Ascending aorta (tissue), 2 donors: ENCODE results near the gene GEMIN7. TPM values are rescaled to one million over a fixed set of nuclear protein-coding genes. Genes with fewer than 3 reads are reported as not detected.
A peak's percentile ranks its signal among the peaks of the same experiment; 100 is the strongest.

Experiments
- DNase-seq, 2 donors: peaks; one replicate each; pipeline ENCODE4 v3.0.0-alpha.2; 2019; ENCODE audit warnings: low spot score in 2 of 2
- H3K27ac ChIP-seq, 2 donors: fragments of 200-600 bp; sonication (generic); one replicate each; pipeline ENCODE4 v1.5.1; 2016 to 2017; ENCODE audit warnings: mild to moderate bottlenecking in 1 of 2
- H3K27me3 ChIP-seq: fragments of 200-600 bp; sonication (generic); one replicate; pipeline ENCODE4 v1.5.1; 2017
- H3K36me3 ChIP-seq, 2 donors: fragments of 200-600 bp; sonication (generic); one replicate each; pipeline ENCODE4 v1.5.1; 2016
- H3K4me1 ChIP-seq, 2 donors: fragments of 200-600 bp; sonication (generic); one replicate each; pipeline ENCODE4 v1.5.1; 2016 to 2017; ENCODE audit warnings: mild to moderate bottlenecking in 1 of 2
- H3K4me3 ChIP-seq, 2 donors: fragments of 200-600 bp; sonication (generic); one replicate each; pipeline ENCODE4 v1.5.1; 2016 to 2017; ENCODE audit warnings: mild to moderate bottlenecking in 1 of 2
- H3K9me3 ChIP-seq, 2 donors: fragments of 200-600 bp; sonication (generic); one replicate each; pipeline ENCODE4 v1.5.1; 2016
- intact Hi-C: fragments of 100-400 bp; cut with DNase I; formaldehyde crosslinking; loops from one replicate; pipeline ENCODE4 v1.15.1; 2023
- total RNA-seq: library from RNA; depleted of rRNA; stranded (reverse); fragments of >200 nt; gene quantifications from one replicate; pipeline ENCODE4 v1.1.0, GENCODE V29; 2016
- TF ChIP-seq, protein P1 (sequence below), 3 experiments: fragments of 200-600 bp in 2 of 3; fragments of 450-650 bp in 1 of 3; sonication (generic) in 2 of 3; IDR thresholded peaks; one replicate each; pipeline ENCODE4 v1.5.1; 2016 to 2019; ENCODE audit warnings: antibody characterized with exemption in 3 of 3, mild to moderate bottlenecking in 1 of 3, moderate library complexity in 1 of 3

Gene GEMIN7, protein sequence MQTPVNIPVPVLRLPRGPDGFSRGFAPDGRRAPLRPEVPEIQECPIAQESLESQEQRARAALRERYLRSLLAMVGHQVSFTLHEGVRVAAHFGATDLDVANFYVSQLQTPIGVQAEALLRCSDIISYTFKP
- total RNA-seq = 48.2 TPM

DNA sequence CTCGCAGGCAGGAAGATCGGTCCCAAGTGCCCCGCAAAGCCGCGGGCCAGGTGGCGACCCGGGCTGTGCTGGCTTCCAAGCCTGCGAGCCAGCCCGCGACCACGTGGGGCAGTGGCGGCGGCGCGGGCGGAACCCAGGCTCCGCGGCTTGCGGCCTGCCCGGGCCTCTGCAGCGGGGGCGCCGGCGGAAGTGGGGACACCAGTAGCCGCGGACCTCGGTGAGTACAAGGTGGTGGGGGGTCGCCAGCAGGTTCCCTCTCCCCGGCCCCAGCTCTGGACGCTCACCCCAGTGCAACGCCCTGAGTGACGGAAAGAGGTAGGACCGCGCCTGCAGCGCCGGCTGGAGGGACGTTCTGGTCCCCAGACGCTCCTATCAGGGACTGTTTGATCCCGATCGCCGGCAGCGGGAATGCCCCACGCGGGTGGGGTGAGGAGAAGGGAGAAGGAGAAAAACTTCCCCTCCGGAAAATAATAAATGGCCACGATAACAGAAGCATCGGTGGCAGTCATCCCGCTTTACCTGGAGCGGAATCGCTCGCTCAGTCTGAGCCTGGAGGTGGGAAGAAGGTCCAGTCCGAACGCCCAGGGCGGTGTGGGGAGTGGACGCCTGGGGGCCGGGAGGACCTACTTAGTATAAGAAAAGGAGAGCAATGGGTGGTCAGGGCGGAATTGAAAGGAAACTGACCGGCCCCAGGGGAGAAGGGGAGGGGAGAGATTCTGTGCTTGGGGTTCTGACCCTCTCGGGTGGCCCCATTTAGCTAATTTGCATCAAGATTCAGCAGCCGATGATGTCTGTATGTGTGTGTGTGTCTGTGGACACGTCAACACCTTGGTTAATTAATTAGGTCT, at the start of gene GEMIN7:
Gene GEMIN7 (plus strand): TSS at position 198 of the 848 bp plus-strand sequence. CDS start 10,855 bp downstream, outside the sequence.
- H3K9me3 ChIP-seq = no peaks in the 10 kb centered on the region
- H3K4me3 ChIP-seq = peak within 1 kb of the TSS; percentile 86 to 91
- H3K36me3 ChIP-seq = peaks cover 0 to 8% of the 10 kb centered on the region in 2 donors
- H3K27ac ChIP-seq = peak within 1 kb of the TSS in 1 of 2 donors; percentile 15
- no peaks in the 10 kb centered on the region for H3K27me3 ChIP-seq
- intact Hi-C loops = loop anchor here (1.0 to 2.0 kb wide), 2 partner anchors 12 to 40 kb away; partner anchors contain the start of gene CLASRP
- TF ChIP-seq, protein P1, sequence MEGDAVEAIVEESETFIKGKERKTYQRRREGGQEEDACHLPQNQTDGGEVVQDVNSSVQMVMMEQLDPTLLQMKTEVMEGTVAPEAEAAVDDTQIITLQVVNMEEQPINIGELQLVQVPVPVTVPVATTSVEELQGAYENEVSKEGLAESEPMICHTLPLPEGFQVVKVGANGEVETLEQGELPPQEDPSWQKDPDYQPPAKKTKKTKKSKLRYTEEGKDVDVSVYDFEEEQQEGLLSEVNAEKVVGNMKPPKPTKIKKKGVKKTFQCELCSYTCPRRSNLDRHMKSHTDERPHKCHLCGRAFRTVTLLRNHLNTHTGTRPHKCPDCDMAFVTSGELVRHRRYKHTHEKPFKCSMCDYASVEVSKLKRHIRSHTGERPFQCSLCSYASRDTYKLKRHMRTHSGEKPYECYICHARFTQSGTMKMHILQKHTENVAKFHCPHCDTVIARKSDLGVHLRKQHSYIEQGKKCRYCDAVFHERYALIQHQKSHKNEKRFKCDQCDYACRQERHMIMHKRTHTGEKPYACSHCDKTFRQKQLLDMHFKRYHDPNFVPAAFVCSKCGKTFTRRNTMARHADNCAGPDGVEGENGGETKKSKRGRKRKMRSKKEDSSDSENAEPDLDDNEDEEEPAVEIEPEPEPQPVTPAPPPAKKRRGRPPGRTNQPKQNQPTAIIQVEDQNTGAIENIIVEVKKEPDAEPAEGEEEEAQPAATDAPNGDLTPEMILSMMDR (IDR thresholded peaks at IDR 0.05) = peak in 1 of 3 experiments; percentile 16
- DNase-seq = peak in 1 of 2 donors; percentile 84
- H3K4me1 ChIP-seq = peaks cover 7 to 10% of the 10 kb centered on the region in 2 donors

DNA sequence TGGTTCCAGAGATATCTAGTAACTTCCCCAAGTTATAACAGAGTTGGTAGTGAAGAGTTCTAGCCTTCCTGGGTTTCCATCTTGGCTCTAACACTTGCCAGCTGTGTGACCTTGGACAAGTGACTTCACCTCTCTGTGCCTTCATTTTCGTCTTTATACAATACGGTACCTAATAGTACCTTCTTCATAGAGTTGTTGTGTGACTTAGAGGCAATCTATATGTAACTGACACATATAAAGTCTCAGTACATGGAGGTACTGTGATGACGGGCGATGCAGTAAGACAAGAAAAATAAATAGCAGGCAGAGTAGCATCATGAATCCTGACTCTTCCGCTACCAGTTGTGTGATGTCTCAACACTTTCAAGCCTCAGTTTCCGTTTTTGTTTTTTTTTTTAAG, 48.2 kb upstream of the GEMIN7 start:
- DNase-seq = no peak
- no peak overlapping the region for H3K27ac ChIP-seq
- H3K9me3 ChIP-seq = no peaks in the 10 kb centered on the region
- intact Hi-C loops = no loop called here
- peaks cover 31 to 60% of the 10 kb centered on the region in 2 donors for H3K36me3 ChIP-seq
- TF ChIP-seq, protein P1 (IDR thresholded peaks at IDR 0.05) = no peak
- H3K4me1 ChIP-seq = no peaks in the 10 kb centered on the region
- no peak overlapping the region for H3K4me3 ChIP-seq
- no peaks in the 10 kb centered on the region for H3K27me3 ChIP-seq

DNA sequence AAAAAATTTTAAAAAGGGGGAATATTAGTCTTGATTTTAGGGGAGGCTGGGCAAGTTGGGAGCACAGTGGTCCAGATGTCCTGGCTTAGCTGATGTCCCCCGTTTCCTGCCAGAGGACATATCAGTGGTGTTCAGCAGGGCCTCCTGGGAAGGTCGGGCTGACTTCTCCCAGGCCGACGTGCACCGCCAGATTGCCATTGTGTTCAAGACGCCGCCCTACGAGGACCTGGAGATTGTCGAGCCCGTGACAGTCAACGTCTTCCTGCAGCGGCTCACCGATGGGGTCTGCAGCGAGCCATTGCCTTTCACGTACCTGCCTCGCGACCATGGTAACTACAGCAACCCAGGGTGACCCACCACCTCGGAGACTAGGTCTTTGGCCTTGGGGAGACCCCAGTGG, 46.6 kb upstream of the GEMIN7 start:
- Histone ChIP-seq H3K27ac (no peak overlapping the region), H3K9me3 (no peaks in the 10 kb centered on the region), H3K4me3 (no peak overlapping the region), H3K36me3 (peaks cover 27 to 59% of the 10 kb centered on the region in 2 donors), H3K4me1 (no peaks in the 10 kb centered on the region), H3K27me3 (no peaks in the 10 kb centered on the region)
- intact Hi-C loops = no loop called here
- no peak for DNase-seq
- TF ChIP-seq, protein P1 (IDR thresholded peaks at IDR 0.05) = no peak

DNA sequence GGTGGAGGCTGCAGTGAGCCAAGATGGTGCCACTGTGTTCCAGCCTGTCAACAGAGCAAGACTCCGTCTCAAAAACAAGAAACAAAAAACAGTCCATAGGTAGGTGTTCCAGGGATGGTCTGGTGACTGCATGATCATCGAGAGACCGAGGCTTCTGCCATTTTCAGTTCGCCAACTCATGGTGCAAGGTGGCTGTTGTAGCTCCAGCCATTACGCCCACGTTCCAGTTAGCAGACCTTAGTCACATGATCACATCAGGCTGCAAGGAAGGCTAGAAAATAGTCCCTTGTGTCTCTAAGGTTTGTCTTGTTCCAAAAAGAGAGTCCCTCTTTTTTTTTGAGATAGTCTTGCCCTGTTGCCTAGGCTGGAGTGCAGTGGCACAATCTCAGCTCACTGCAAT, 43.3 kb upstream of the GEMIN7 start:
- no peak overlapping the region for H3K4me3 ChIP-seq
- intact Hi-C loops = loop anchor here (5.0 kb wide), 1 partner anchor 123 kb away; the partner anchor contains the start of gene APOC1
- H3K4me1 ChIP-seq = peaks cover 5 to 20% of the 10 kb centered on the region in 2 donors
- H3K36me3 ChIP-seq = peaks cover 20 to 40% of the 10 kb centered on the region in 2 donors
- no peak for DNase-seq
- no peak overlapping the region for H3K27ac ChIP-seq
- TF ChIP-seq, protein P1 (IDR thresholded peaks at IDR 0.05) = no peak
- H3K9me3 ChIP-seq = no peaks in the 10 kb centered on the region
- H3K27me3 ChIP-seq = no peaks in the 10 kb centered on the region

DNA sequence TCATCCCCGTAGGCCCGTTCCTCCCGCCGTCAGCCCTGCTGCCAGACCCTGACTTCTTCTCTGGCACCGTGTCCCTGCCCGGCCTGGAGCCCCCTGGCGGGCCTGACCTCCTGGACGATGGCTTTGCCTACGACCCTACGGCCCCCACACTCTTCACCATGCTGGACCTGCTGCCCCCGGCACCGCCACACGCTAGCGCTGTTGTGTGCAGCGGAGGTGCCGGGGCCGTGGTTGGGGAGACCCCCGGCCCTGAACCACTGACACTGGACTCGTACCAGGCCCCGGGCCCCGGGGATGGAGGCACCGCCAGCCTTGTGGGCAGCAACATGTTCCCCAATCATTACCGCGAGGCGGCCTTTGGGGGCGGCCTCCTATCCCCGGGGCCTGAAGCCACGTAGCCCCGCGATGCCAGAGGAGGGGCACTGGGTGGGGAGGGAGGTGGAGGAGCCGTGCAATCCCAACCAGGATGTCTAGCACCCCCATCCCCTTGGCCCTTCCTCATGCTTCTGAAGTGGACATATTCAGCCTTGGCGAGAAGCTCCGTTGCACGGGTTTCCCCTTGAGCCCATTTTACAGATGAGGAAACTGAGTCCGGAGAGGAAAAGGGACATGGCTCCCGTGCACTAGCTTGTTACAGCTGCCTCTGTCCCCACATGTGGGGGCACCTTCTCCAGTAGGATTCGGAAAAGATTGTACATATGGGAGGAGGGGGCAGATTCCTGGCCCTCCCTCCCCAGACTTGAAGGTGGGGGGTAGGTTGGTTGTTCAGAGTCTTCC, 41.5 kb upstream of the GEMIN7 start:
- no peak for DNase-seq
- no peak overlapping the region for H3K27ac ChIP-seq
- H3K4me1 ChIP-seq = peaks cover 5 to 22% of the 10 kb centered on the region in 2 donors
- no peaks in the 10 kb centered on the region for H3K27me3 ChIP-seq
- peaks cover 35 to 50% of the 10 kb centered on the region in 2 donors for H3K36me3 ChIP-seq
- TF ChIP-seq, protein P1 (IDR thresholded peaks at IDR 0.05) = no peak
- intact Hi-C loops = loop anchor here (2.0 to 5.0 kb wide), 3 partner anchors 35 to 125 kb away; partner anchors contain the start of genes APOC1 and GEMIN7
- H3K9me3 ChIP-seq = no peaks in the 10 kb centered on the region
- H3K4me3 ChIP-seq = no peak overlapping the region
